Body of pancreas (tissue), 4 donors: ENCODE data around the gene CHRNA1.

Experiments
- CTCF ChIP-seq, 7 experiments: fragments of 450-650 bp in 4 of 7; fragments of 200-600 bp in 3 of 7; sonication (generic) in 3 of 7; IDR thresholded peaks; one replicate each; pipeline ENCODE4 v1.5.1; 2016 to 2019; ENCODE audit warnings: antibody characterized with exemption in 7 of 7
- POLR2A ChIP-seq, 3 donors: fragments of 450-650 bp; IDR thresholded peaks; one replicate each; pipeline ENCODE4 v1.6.1; 2016; ENCODE audit warnings: antibody characterized with exemption in 3 of 3, mild to moderate bottlenecking in 2 of 3

DNA sequence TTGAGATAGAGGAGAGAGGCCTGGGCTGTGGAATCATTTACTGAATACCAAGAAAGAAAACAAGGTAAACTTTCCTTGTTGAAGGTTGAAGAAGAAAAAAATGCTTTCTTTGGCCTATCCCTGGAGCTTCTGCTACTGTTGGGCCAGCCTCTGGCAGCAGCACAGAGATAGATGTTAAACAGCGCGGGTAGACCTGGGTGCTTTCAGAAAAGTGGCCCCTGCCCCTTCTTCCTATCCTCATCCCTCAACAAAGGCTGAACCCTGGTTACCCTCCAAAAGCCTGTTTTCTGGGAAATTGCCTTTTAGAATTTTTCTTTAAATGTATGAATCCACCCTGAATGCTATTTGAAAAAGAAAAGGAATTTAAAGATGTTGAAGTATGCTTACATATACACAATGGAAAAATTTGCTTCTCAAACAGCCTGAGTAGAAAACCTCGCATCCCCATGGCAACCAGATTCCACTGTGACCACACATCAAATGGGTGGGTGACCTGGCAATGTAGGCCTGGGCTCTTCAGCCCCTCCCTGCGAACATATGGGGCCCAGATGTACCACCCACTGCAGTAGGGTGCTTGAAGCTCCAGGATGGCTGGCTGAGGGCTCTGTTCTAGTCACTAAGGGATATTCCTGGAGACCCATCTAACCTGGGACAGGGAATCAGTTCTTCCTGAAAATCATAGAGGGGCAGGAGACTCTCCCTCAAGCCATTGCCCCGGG, 23.4 kb upstream of the CHRNA1 start:
- TF ChIP-seq CTCF (IDR thresholded peaks at IDR 0.05) (no peak), POLR2A (IDR thresholded peaks at IDR 0.05) (no peak)
